NB4 (cell line): Measurements from ENCODE around the gene GAL3ST2.

ENCODE experiments used
- CTCF ChIP-seq: IDR thresholded peaks from one replicate; pipeline ENCODE4 v1.5.1; 2012; ENCODE audit warnings: low read depth, low read length
- MAX ChIP-seq: IDR thresholded peaks from 2 replicates; pipeline ENCODE4 v1.6.1; 2011; ENCODE audit warnings: low read depth, low read length
- MYC ChIP-seq: IDR thresholded peaks from 2 replicates; pipeline ENCODE4 v1.6.1; 2011; ENCODE audit warnings: low read depth, low read length
- POLR2A ChIP-seq: IDR thresholded peaks from 2 replicates; pipeline ENCODE4 v1.6.1; 2011; ENCODE audit warnings: mild to moderate bottlenecking; ENCODE audit not compliant: insufficient read length; ENCODE audit errors: extremely low read depth

GRCh38 chr2:241741016-241741415 lies 35.6 kb upstream of the GAL3ST2 start:
- TF ChIP-seq CTCF (no peak), POLR2A (no peak), MYC (no peak), MAX (no peak)
